Neural progenitor cell (in vitro differentiated cells): Measurements from ENCODE around the gene MAN1A1.

ENCODE experiments used
- CTCF ChIP-seq: fragments of 200-600 bp; sonication (generic); IDR thresholded peaks from 2 replicates; pipeline ENCODE4 v1.5.1; 2017; ENCODE audit warnings: antibody characterized with exemption, mild to moderate bottlenecking
- EZH2 ChIP-seq: fragments of 200-600 bp; sonication (generic); IDR thresholded peaks from 2 replicates; pipeline ENCODE4 v1.6.1; 2017; ENCODE audit warnings: antibody characterized with exemption, mild to moderate bottlenecking, moderate library complexity
- EZH2phosphoT487 ChIP-seq: fragments of 200-600 bp; sonication (generic); IDR thresholded peaks from 2 replicates; pipeline ENCODE4 v1.6.1; 2017; ENCODE audit warnings: antibody characterized with exemption

- TF ChIP-seq CTCF (no peak), EZH2 (no peak), EZH2phosphoT487 (no peak)
These were observed 202.2 kb downstream of the MAN1A1 start for GRCh38 chr6:119147101-119148053.
